SK-N-SH treated with all-trans-retinoic acid at 6 μM for 48 hours (cell line): ENCODE data around the gene ZNF451.

Experiments used
- SNAI2 ChIP-seq: fragments of 250-450 bp; sonication (Bioruptor Pico); IDR thresholded peaks from 2 replicates; pipeline ENCODE4 v1.5.0; 2020; ENCODE audit warnings: mild to moderate bottlenecking, moderate library complexity
- ZNF8 ChIP-seq: fragments of 450-650 bp; formaldehyde crosslinking; IDR thresholded peaks from 2 replicates; pipeline ENCODE4 v1.5.0; 2020; ENCODE audit warnings: mild to moderate bottlenecking, moderate library complexity

DNA sequence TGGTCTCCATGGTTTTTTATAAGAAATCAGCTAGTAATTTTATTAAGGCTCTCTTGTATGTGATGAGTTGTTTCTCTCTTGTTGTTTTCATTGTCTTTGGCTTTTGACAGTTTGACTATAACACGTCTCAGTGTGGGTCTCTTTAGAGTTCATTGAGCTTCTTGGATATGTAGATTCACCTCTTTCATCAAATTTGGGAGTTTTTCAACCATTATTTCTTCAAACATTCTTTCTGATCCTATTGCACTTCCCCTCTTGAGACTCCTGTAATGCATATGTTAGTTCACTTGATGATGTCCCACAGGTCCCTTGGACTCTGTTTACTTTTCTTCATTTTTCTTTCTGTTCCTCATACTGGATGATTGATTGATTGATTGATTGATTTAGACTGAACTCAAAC is 75.1 kb downstream of the ZNF451 start:
- TF ChIP-seq SNAI2 (CRISPR knock-in tag) (no peak), ZNF8 (CRISPR knock-in tag) (no peak)
